Astrocyte of the cerebellum (primary cell): Measurements from ENCODE around the gene STX10.

Experiments used
- DNase-seq: peaks from one replicate; pipeline ENCODE4 v3.0.0-alpha.2; 2011; ENCODE audit warnings: low read depth
- H3K4me3 ChIP-seq: 2 replicates; pipeline ENCODE4 v1.5.1; 2011; ENCODE audit warnings: mild to moderate bottlenecking, low read depth, low read length, moderate library complexity
- CTCF ChIP-seq: IDR thresholded peaks from 2 replicates; pipeline ENCODE4 v1.5.1; 2012; ENCODE audit warnings: low read length, low read depth, moderate library complexity, mild to moderate bottlenecking; ENCODE audit errors: missing control alignments
- in situ Hi-C: cut with HindIII; loops from 2 replicates; pipeline ENCODE4 v1.10.0; 2017; ENCODE audit warnings: low sequenced_read_pairs

Gene STX10

DNA sequence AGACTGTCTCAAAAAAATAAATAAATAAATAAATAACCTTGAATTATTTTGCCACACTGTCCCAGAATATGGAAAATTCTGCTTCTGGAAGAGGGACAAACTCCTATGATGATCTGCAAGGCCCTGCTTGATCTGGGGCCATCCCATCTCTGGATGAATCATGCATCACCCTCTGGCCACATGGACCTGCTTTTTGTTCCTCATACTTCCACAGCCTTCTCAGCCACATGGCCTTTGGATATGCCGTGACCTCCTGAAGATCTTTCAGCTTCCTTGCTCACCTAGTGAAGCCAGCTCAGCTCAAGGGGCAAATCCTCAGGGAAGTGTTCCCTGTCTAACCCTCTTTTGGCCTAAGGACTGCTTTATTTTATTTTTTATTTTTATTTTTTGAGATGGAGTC is 10.4 kb upstream of the STX10 start:
- DNase-seq: no peak
- no peak overlapping the region for H3K4me3 ChIP-seq
- in situ Hi-C loops: no loop called here
- no peak for TF ChIP-seq CTCF

DNA sequence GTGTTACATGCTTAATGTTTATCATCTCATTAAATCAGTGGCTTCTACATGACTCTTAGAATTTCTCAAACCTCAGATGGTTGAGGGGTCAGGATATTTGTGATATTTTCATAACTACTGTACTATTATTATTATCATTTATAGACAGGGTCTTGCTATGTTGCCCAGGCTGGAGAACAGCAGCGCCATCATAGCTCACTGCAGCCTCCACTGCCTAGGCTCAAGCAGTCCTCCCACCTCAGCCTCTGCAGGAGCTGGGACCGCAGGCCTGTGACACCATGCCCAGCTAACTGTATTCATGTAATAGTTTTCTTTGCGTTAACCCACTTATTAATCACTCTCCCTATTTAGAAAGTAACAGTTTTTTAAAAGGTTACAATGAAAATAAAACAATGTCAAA is 9.5 kb upstream of the STX10 start:
- no peak for TF ChIP-seq CTCF
- H3K4me3 ChIP-seq: no peak overlapping the region
- no peak for DNase-seq
- in situ Hi-C loops: no loop called here

DNA sequence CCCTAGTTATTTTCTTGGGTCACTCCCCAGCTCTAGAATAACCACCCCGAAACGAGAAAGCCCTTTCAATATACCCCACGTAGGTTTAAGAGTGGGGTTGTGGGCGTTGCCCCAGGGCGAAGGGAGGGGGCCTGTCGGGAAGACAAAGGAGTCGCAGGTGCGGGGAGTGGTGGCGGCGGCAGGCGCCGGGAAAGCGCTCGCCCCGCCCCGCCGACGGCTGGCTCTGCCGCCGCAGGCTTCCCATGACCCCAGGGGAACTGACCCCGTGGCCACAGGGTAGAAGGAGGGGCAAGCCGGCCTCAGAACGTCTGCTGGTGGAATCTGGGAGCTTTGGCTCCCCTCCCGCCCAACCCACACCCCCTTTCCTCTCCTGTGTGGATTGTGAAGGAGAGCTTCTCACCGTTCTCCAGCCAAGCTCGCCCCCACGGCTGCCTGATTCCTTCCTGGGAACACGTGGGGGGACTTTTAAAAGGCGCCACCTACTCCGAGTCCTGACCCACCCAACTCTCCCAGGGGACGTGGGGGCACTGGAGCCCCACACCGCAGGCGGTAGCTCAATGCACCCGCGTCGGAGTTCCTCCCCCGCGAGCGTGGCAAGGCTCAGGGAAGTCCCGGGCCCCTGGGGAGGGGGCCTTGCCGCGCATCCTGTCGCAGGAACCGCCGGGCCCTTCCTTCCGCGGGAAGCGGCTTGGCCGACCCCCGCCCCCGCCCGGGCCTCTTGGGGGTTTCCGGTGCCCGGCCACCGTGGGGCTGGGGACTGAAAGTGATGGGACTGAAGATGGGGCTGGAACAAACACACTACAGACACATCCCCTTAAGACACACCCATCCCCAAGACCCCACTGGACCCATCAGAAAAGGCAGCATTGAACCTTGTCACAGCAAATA is 5.5 kb upstream of the STX10 start:
- in situ Hi-C loops: no loop called here

DNA sequence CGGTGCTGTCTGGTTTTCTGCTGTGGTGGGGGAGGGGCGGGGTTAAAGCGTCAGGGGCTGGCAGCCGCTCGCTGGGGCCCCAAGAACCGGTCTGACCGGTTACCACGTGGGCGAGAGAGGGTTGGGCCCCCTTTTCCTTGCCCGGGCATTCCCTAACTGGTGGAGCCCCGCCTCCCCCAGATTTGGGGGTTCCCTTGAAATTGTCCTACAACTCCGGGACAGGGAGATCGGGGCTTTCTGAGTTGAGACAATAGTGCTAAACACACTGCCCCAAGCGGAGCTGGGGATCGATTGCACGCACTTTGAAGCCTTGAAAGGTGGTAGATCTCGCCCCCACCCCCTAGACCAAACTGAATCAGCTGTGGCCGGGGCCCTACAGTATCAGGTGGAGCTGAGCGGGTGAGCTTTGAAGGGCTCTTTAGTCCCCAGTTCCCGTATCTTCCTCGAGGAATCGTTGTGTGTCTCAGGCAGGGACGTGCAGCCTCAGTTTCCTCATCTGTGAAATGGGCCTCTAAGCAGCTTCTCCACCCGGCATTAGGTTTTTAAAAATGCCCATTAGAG is 4.8 kb upstream of the STX10 start:
- DNase-seq: no peak
- H3K4me3 ChIP-seq: peak overlapping the region; percentile 89
- in situ Hi-C loops: no loop called here
- TF ChIP-seq CTCF: peak; percentile 42

More for the DNA sequence above, 5.5 kb upstream of the STX10 start:
- peak overlapping the region; percentile 89 for H3K4me3 ChIP-seq
- TF ChIP-seq CTCF: no peak
- no peak for DNase-seq

DNA sequence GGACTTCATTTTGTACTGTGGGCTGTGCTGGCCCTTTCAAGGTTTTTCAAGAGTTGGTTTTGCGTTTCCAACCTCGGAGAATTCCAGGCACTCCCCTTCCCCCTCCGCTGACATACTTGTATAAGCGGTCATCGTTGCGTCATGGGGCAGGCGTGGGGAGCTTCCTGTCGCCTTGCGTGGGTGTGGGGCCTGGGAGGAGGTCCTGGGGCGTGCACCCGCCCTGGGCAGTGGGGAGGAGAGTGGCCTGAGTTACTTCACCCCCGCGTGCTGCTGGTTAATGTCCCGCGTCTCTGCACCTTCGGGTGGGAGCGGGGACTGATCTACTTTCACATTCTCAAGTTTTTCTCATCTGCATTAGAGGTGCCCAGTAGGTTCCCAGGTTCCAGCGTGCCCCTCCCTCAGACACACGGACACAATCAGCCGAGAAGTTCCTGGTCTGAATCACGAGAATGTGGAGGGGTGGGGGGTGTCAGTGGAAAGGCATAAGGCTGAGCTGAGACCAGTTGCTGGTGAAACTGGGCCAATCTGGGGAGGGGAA is 4.1 kb upstream of the STX10 start:
- in situ Hi-C loops: no loop called here
- no peak for TF ChIP-seq CTCF
- peak overlapping the region; percentile 89 for H3K4me3 ChIP-seq
- peak; percentile 69 for DNase-seq

DNA sequence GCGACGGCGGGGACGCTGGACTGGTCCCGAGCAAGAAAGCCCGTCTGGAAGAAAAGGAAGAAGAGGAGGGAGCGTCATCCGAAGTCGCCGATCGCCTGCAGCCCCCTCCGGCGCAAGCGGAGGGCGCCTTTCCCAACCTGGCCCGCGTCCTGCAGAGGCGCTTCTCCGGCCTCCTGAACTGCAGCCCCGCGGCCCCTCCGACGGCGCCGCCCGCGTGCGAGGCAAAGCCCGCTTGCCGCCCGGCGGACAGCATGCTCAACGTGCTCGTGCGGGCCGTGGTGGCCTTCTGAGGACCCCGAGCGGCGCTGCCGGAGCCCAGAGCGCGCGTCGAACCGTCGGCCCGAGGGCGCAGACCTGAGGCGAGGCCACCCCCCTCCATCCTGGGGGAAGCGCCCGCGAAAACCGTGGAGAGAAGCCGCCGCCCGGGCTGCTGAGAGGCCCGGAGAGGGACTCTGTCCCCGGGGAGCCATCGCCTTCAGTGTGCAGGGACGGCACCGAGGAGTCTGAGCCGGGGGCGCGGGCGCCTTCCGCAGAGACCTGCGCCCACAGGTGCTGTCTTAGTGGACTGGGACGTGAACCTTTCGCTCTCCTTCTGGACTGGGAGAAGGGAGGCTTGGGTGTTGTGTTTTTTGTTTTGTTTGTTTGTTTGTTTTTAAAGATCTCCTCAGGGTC is 3.5 kb upstream of the STX10 start:
- TF ChIP-seq CTCF: peak; percentile 9
- in situ Hi-C loops: no loop called here
- DNase-seq: no peak
- H3K4me3 ChIP-seq: peak overlapping the region; percentile 89
